ENCODE data around the gene SASH3. TPM values are rescaled to one million over a fixed set of nuclear protein-coding genes. Genes with fewer than 3 reads are reported as not detected.

Gene SASH3
- total and polyA plus RNA-seq, 9 donors = 2.3 to 3.3 (median 2.7) TPM

GRCh38 chrX:129831091-129831885 lies 51.5 kb downstream of the SASH3 start:
- peak; percentile 90 for DNase-seq
- peaks cover 9% of the 10 kb centered on the region for H3K36me3 ChIP-seq (ENCODE audit: control insufficient read depth, insufficient read depth, low read length)
- WGBS (ENCODE audit: insufficient coverage) = 60% methylated on average over 2 of the region's 8 CpGs
- H3K4me1 ChIP-seq (ENCODE audit: control insufficient read depth, insufficient read depth, low read length) = peaks cover 2% of the 10 kb centered on the region
- H3K9me3 ChIP-seq (replicated peaks; ENCODE audit: control insufficient read depth, low read depth, low read length) = no peaks in the 10 kb centered on the region
- no peak overlapping the region for H3K4me3 ChIP-seq (ENCODE audit: low read length)
- H3K27me3 ChIP-seq (ENCODE audit: control insufficient read depth, insufficient read depth, low read length) = no peaks in the 10 kb centered on the region
- peak overlapping the region; percentile 80 for H3K27ac ChIP-seq (ENCODE audit: low read length)

GRCh38 chrX:129833153-129833990 lies 53.6 kb downstream of the SASH3 start:
- H3K4me1 ChIP-seq (ENCODE audit: control insufficient read depth, insufficient read depth, low read length) = peaks cover 2% of the 10 kb centered on the region
- 46% methylated on average over 1 of the region's 5 CpGs for WGBS (ENCODE audit: insufficient coverage)

GRCh38 chrX:129836827-129837226 lies 57.1 kb downstream of the SASH3 start:
- DNase-seq = no peak
- WGBS (ENCODE audit: insufficient coverage) = no CpG with 5 or more reads among the region's 3 CpGs
- Histone ChIP-seq H3K27me3 (ENCODE audit: control insufficient read depth, insufficient read depth, low read length) (peaks cover 9% of the 10 kb centered on the region), H3K4me3 (ENCODE audit: low read length) (no peak overlapping the region), H3K9me3 (replicated peaks; ENCODE audit: control insufficient read depth, low read depth, low read length) (no peaks in the 10 kb centered on the region), H3K4me1 (ENCODE audit: control insufficient read depth, insufficient read depth, low read length) (peaks cover 14% of the 10 kb centered on the region), H3K36me3 (ENCODE audit: control insufficient read depth, insufficient read depth, low read length) (peaks cover 11% of the 10 kb centered on the region), H3K27ac (ENCODE audit: low read length) (no peak overlapping the region)

More at GRCh38 chrX:129833153-129833990, 53.6 kb downstream of the SASH3 start:
- Histone ChIP-seq H3K4me3 (ENCODE audit: low read length) (no peak overlapping the region), H3K36me3 (ENCODE audit: control insufficient read depth, insufficient read depth, low read length) (peaks cover 6% of the 10 kb centered on the region), H3K27ac (ENCODE audit: low read length) (no peak overlapping the region), H3K27me3 (ENCODE audit: control insufficient read depth, insufficient read depth, low read length) (no peaks in the 10 kb centered on the region), H3K9me3 (replicated peaks; ENCODE audit: control insufficient read depth, low read depth, low read length) (no peaks in the 10 kb centered on the region)
- no peak for DNase-seq

GRCh38 chrX:129840344-129840743 lies 60.6 kb downstream of the SASH3 start:
- WGBS (ENCODE audit: insufficient coverage) = 44% methylated on average over 5 of the region's 5 CpGs
- peaks cover 15% of the 10 kb centered on the region for H3K27me3 ChIP-seq (ENCODE audit: control insufficient read depth, insufficient read depth, low read length)

GRCh38 chrX:129842510-129843208 lies 62.9 kb downstream of the SASH3 start:
- Histone ChIP-seq H3K27ac (ENCODE audit: low read length) (peak overlapping the region; percentile 79), H3K27me3 (ENCODE audit: control insufficient read depth, insufficient read depth, low read length) (peaks cover 17% of the 10 kb centered on the region), H3K9me3 (replicated peaks; ENCODE audit: control insufficient read depth, low read depth, low read length) (no peaks in the 10 kb centered on the region), H3K4me1 (ENCODE audit: control insufficient read depth, insufficient read depth, low read length) (peaks cover 19% of the 10 kb centered on the region), H3K36me3 (ENCODE audit: control insufficient read depth, insufficient read depth, low read length) (peaks cover 11% of the 10 kb centered on the region), H3K4me3 (ENCODE audit: low read length) (peak overlapping the region; percentile 77)
- peak; percentile 35 for DNase-seq
- 51% methylated on average over 13 of the region's 17 CpGs for WGBS (ENCODE audit: insufficient coverage)

More at GRCh38 chrX:129840344-129840743, 60.6 kb downstream of the SASH3 start:
- Histone ChIP-seq H3K36me3 (ENCODE audit: control insufficient read depth, insufficient read depth, low read length) (peaks cover 11% of the 10 kb centered on the region), H3K4me1 (ENCODE audit: control insufficient read depth, insufficient read depth, low read length) (peaks cover 19% of the 10 kb centered on the region), H3K27ac (ENCODE audit: low read length) (peak overlapping the region; percentile 3), H3K9me3 (replicated peaks; ENCODE audit: control insufficient read depth, low read depth, low read length) (no peaks in the 10 kb centered on the region), H3K4me3 (ENCODE audit: low read length) (no peak overlapping the region)
- peak; percentile 11 for DNase-seq

- peak overlapping the region; percentile 79 for H3K27ac ChIP-seq (ENCODE audit: low read length)
- peak overlapping the region; percentile 77 for H3K4me3 ChIP-seq (ENCODE audit: low read length)
- no peak for DNase-seq
- WGBS (ENCODE audit: insufficient coverage) = 41% methylated on average over 23 of the region's 23 CpGs
- H3K36me3 ChIP-seq (ENCODE audit: control insufficient read depth, insufficient read depth, low read length) = peaks cover 11% of the 10 kb centered on the region
- H3K9me3 ChIP-seq (replicated peaks; ENCODE audit: control insufficient read depth, low read depth, low read length) = no peaks in the 10 kb centered on the region
- H3K4me1 ChIP-seq (ENCODE audit: control insufficient read depth, insufficient read depth, low read length) = peaks cover 19% of the 10 kb centered on the region
- peaks cover 18% of the 10 kb centered on the region for H3K27me3 ChIP-seq (ENCODE audit: control insufficient read depth, insufficient read depth, low read length)
Observed at GRCh38 chrX:129843209-129843458, 63.4 kb downstream of the SASH3 start.

- Histone ChIP-seq H3K9me3 (replicated peaks; ENCODE audit: control insufficient read depth, low read depth, low read length) (no peaks in the 10 kb centered on the region), H3K27ac (ENCODE audit: low read length) (peak within 1 kb of the TSS; percentile 80), H3K36me3 (ENCODE audit: control insufficient read depth, insufficient read depth, low read length) (peaks cover 11% of the 10 kb centered on the region), H3K4me3 (ENCODE audit: low read length) (peak within 1 kb of the TSS; percentile 77), H3K4me1 (ENCODE audit: control insufficient read depth, insufficient read depth, low read length) (peaks cover 19% of the 10 kb centered on the region), H3K27me3 (ENCODE audit: control insufficient read depth, insufficient read depth, low read length) (peaks cover 18% of the 10 kb centered on the region)
- 35% methylated on average over 50 of the region's 72 CpGs for WGBS (ENCODE audit: insufficient coverage)
- DNase-seq = peak; percentile 95
Observed at GRCh38 chrX:129843459-129844306, 63.9 kb downstream of the SASH3 start, which contains the start of gene ZDHHC9. Gene ZDHHC9, minus strand, starts transcription at chrX:129843886. Its CDS starts 1,941 bp downstream, at chrX:129841945.

Measured in muscle of leg (tissue), 11 donors.